Liver (tissue), 9 donors: ENCODE measurements around the gene NEK6. TPM values are rescaled to one million over a fixed set of nuclear protein-coding genes. Genes with fewer than 3 reads are reported as not detected.

Experiments
- DNase-seq: peaks from one replicate; pipeline ENCODE4 v3.0.0-alpha.2; 2017; ENCODE audit warnings: low spot score
- H3K27ac ChIP-seq, 2 donors: one replicate each; pipeline ENCODE4 v1.7.0; 2013; ENCODE audit warnings: inconsistent platforms in 2 of 2, low read length in 2 of 2, control low read depth in 1 of 2, low read depth in 1 of 2, mild to moderate bottlenecking in 1 of 2
- H3K27me3 ChIP-seq, 4 donors: one replicate each; pipeline versions ENCODE4 v1.6.1 to v1.7.0; 2013; ENCODE audit warnings: low read length in 3 of 4, inconsistent platforms in 1 of 4, mild to moderate bottlenecking in 1 of 4, moderate library complexity in 1 of 4; ENCODE audit not compliant: control insufficient read depth in 4 of 4, insufficient read depth in 4 of 4
- H3K36me3 ChIP-seq, 4 donors: one replicate each; pipeline versions ENCODE4 v1.6.1 to v1.7.0; 2013; ENCODE audit warnings: low read length in 3 of 4, mild to moderate bottlenecking in 3 of 4, low read depth in 1 of 4, moderate library complexity in 1 of 4; ENCODE audit not compliant: control insufficient read depth in 4 of 4, insufficient read depth in 3 of 4
- H3K4me1 ChIP-seq, 4 donors: one replicate each; pipeline versions ENCODE4 v1.6.1 to v1.7.0; 2013; ENCODE audit warnings: low read length in 3 of 4, mild to moderate bottlenecking in 3 of 4, moderate library complexity in 1 of 4; ENCODE audit not compliant: control insufficient read depth in 4 of 4, insufficient read depth in 4 of 4
- H3K4me3 ChIP-seq, 3 donors: one replicate each; pipeline versions ENCODE4 v1.6.1 to v1.7.0; 2013; ENCODE audit warnings: low read length in 3 of 3, control low read depth in 1 of 3, low read depth in 1 of 3, mild to moderate bottlenecking in 1 of 3
- H3K9ac ChIP-seq, 2 donors: one replicate each; pipeline ENCODE4 v1.7.0; 2013; ENCODE audit warnings: low read length in 2 of 2, mild to moderate bottlenecking in 2 of 2, moderate library complexity in 2 of 2, control low read depth in 1 of 2, low read depth in 1 of 2
- H3K9me3 ChIP-seq, 4 donors: one replicate each; pipeline versions ENCODE4 v1.6.1 to v1.7.0; 2013; ENCODE audit warnings: low read length in 3 of 4; ENCODE audit not compliant: control insufficient read depth in 4 of 4
- ATF3 ChIP-seq: IDR thresholded peaks from 2 replicates; pipeline ENCODE4 v1.6.1; 2016; ENCODE audit warnings: antibody characterized with exemption
- CTCF ChIP-seq: fragments of 150-350 bp; IDR thresholded peaks from 2 replicates; pipeline ENCODE4 v1.5.1; 2017; ENCODE audit warnings: improper control_type of control experiment, low read depth, low read length; ENCODE audit not compliant: missing input control
- EGR1 ChIP-seq, 2 donors: IDR thresholded peaks; 2 replicates each; pipeline ENCODE4 v1.6.1; 2016 to 2018; ENCODE audit warnings: antibody characterized with exemption in 2 of 2, low read depth in 2 of 2
- FOXA1 ChIP-seq: IDR thresholded peaks from 2 replicates; pipeline ENCODE4 v1.6.1; 2016; ENCODE audit warnings: antibody characterized with exemption
- FOXA2 ChIP-seq: IDR thresholded peaks from 2 replicates; pipeline ENCODE4 v1.6.1; 2016; ENCODE audit warnings: antibody characterized with exemption
- GABPA ChIP-seq, 2 donors: IDR thresholded peaks in 1 of 2; conservative IDR thresholded peaks in 1 of 2; 2 replicates each; pipeline ENCODE4 v1.6.1; 2016; ENCODE audit warnings: antibody characterized with exemption in 2 of 2, mild to moderate bottlenecking in 1 of 2, moderate library complexity in 1 of 2
- HNF4A ChIP-seq, 2 donors: conservative IDR thresholded peaks; 2 replicates each; pipeline ENCODE4 v1.6.1; 2016; ENCODE audit warnings: antibody characterized with exemption in 2 of 2, mild to moderate bottlenecking in 2 of 2
- HNF4G ChIP-seq: IDR thresholded peaks from 2 replicates; pipeline ENCODE4 v1.6.1; 2016; ENCODE audit warnings: antibody characterized with exemption
- JUND ChIP-seq, 2 donors: IDR thresholded peaks; 2 replicates each; pipeline ENCODE4 v1.6.1; 2016; ENCODE audit warnings: antibody characterized with exemption in 2 of 2
- NR2F2 ChIP-seq: IDR thresholded peaks from 2 replicates; pipeline ENCODE4 v1.6.1; 2016; ENCODE audit warnings: antibody characterized with exemption
- REST ChIP-seq: IDR thresholded peaks from 2 replicates; pipeline ENCODE4 v1.6.1; 2016; ENCODE audit warnings: antibody characterized with exemption, mild to moderate bottlenecking
- RXRA ChIP-seq, 2 donors: IDR thresholded peaks; 2 replicates each; pipeline ENCODE4 v1.6.1; 2017 to 2018; ENCODE audit warnings: antibody characterized with exemption in 2 of 2, mild to moderate bottlenecking in 1 of 2
- TAF1 ChIP-seq: conservative IDR thresholded peaks from 2 replicates; pipeline ENCODE4 v1.6.1; 2016; ENCODE audit warnings: antibody characterized with exemption, mild to moderate bottlenecking
- YY1 ChIP-seq: IDR thresholded peaks from 2 replicates; pipeline ENCODE4 v1.6.1; 2016; ENCODE audit warnings: antibody characterized with exemption, mild to moderate bottlenecking
- ZBTB33 ChIP-seq: IDR thresholded peaks from 2 replicates; pipeline ENCODE4 v1.6.1; 2016; ENCODE audit warnings: antibody characterized with exemption
- WGBS: extraction: QIAGEN DNeasy Blood & Tissue Kit; methylation state at CpG from one replicate; pipeline ENCODE4 v1.1.7; 2013; 5-methylcytosine and 5-hydroxymethylcytosine counted together
- polyA plus RNA-seq, 2 donors: library from polyadenylated mRNA; stranded (reverse) in 1 of 2; unstranded in 1 of 2; fragments of 200-250 nt in 1 of 2; fragments of >200 nt in 1 of 2; fragmentation: Nextera tagmentation in 1 of 2; extraction: Ambion mirVana in 1 of 2; gene quantifications; one replicate each; pipeline versions ENCODE4 v1.2.1 to v1.2.3, GENCODE V29; 2013 to 2015
- total RNA-seq, 2 donors: library from RNA; depleted of rRNA; stranded (reverse); fragments of >200 nt; gene quantifications; one replicate each; pipeline ENCODE4 v1.2.3, GENCODE V29; 2014
- donor health status: healthy.
- donor health status: healthy.
- donor health status: healthy.
- donor health status: healthy.
- donor health status: healthy.

NEK6 gene
- total and polyA plus RNA-seq, 4 donors, result 32.5 to 49.7 (median 42.5) TPM

GRCh38 chr9:124348831-124349230, 91.1 kb downstream of the NEK6 start:
- Histone ChIP-seq H3K27me3 (no peaks in the 10 kb centered on the region), H3K4me1 (peaks cover 0 to 17% (median 13%) of the 10 kb centered on the region in 4 donors), H3K27ac (no peak overlapping the region), H3K9ac (no peak overlapping the region), H3K36me3 (peaks cover 5 to 84% (median 40%) of the 10 kb centered on the region in 4 donors), H3K4me3 (no peak overlapping the region), H3K9me3 (no peaks in the 10 kb centered on the region)
- WGBS, result 93% methylated on average over 12 of the region's 12 CpGs
- TF ChIP-seq HNF4A (conservative IDR thresholded peaks at IDR 0.05), result no peak
- DNase-seq, result no peak

- Histone ChIP-seq H3K27me3 (no peaks in the 10 kb centered on the region), H3K36me3 (peaks cover 6 to 83% (median 43%) of the 10 kb centered on the region in 4 donors), H3K4me1 (peaks cover 0 to 17% (median 13%) of the 10 kb centered on the region in 4 donors), H3K9ac (no peak overlapping the region), H3K9me3 (no peaks in the 10 kb centered on the region), H3K27ac (no peak overlapping the region), H3K4me3 (no peak overlapping the region)
- DNase-seq, result no peak
- WGBS, result 98% methylated on average over 8 of the region's 8 CpGs
- TF ChIP-seq TAF1 (no peak), REST (no peak), HNF4G (no peak)
These were observed 91.5 kb downstream of the NEK6 start for GRCh38 chr9:124349267-124349666.

- 93% methylated on average over 25 of the region's 25 CpGs for WGBS
- DNase-seq, result no peak
- no peaks in the 10 kb centered on the region for H3K27me3 ChIP-seq
- TF ChIP-seq NR2F2 (no peak), JUND (IDR thresholded peaks at IDR 0.05) (no peak), ATF3 (no peak), ZBTB33 (no peak), CTCF (no peak), FOXA1 (no peak), REST (no peak), TAF1 (no peak), GABPA (IDR thresholded peaks at IDR 0.05 in 1 of 2, conservative IDR thresholded peaks at IDR 0.05 in 1 of 2) (no peak), RXRA (IDR thresholded peaks at IDR 0.05) (no peak), HNF4G (no peak), EGR1 (IDR thresholded peaks at IDR 0.05; ENCODE audit: low read depth in 2 of 2) (no peak), FOXA2 (no peak), HNF4A (conservative IDR thresholded peaks at IDR 0.05) (no peak), YY1 (no peak)
These were observed 92.1 kb downstream of the NEK6 start for GRCh38 chr9:124349675-124350493.

More at GRCh38 chr9:124349675-124350493, 92.1 kb downstream of the NEK6 start:
- no peak overlapping the region for H3K9ac ChIP-seq
- peak overlapping the region in 1 of 2 donors; percentile 4 for H3K27ac ChIP-seq
- H3K36me3 ChIP-seq, result peaks cover 4 to 82% (median 45%) of the 10 kb centered on the region in 4 donors
- H3K9me3 ChIP-seq, result no peaks in the 10 kb centered on the region
- H3K4me3 ChIP-seq, result no peak overlapping the region
- peaks cover 0 to 17% (median 13%) of the 10 kb centered on the region in 4 donors for H3K4me1 ChIP-seq
